Embryonic facial prominence (tissue), 1 donor: ENCODE results near the gene DLG2.
A peak's percentile ranks its signal among the peaks of the same experiment; 100 is the strongest.
"Not testable (repeated sequence)": the region's sequence is repeated elsewhere in the genome, so short reads cannot be mapped to it uniquely, and the experiment has no call there.

Experiments
- DNase-seq: peaks from one replicate; pipeline ENCODE4 v3.0.0-alpha.2; 2016; ENCODE audit errors: extremely low spot score

Gene DLG2

DNA sequence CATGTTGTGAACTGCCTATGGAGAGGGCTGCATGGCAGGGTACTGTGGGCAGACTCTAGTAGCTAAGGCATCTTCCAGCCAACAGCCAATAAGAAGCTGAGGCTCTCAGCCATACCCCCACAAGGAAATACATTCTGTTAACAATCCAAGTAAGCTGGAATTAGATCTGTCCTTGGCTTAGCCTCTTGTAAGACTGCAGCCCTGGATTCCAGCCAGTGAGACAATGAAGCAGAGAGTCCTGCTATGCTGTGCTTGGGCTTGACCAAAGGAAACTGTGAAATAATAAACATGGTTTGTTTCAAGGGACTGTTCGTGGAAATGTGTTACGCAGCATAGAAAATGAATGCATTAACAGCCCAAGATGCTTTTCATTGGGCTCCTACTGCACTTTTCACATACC, 1243.6 kb downstream of the DLG2 start:
- no peak for DNase-seq

DNA sequence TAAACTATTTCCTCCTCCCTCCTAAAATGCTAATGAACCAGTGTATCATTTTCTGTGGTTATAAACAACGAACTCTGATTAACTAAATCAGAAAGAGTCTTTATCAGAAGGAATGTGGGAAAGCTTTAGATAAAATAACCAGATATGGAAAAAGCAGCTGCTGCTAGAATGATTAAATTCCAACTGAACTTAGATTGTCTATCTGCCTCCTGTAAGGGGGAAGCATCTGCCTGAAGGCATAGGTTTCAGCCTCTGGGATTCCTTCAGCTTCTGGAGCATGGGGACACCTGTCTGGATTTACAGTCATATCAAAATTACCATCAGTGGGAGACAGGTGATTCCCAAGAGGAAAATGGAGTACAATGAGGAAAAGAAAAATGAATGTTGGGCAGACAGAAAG, 1245.5 kb downstream of the DLG2 start:
- no peak for DNase-seq

DNA sequence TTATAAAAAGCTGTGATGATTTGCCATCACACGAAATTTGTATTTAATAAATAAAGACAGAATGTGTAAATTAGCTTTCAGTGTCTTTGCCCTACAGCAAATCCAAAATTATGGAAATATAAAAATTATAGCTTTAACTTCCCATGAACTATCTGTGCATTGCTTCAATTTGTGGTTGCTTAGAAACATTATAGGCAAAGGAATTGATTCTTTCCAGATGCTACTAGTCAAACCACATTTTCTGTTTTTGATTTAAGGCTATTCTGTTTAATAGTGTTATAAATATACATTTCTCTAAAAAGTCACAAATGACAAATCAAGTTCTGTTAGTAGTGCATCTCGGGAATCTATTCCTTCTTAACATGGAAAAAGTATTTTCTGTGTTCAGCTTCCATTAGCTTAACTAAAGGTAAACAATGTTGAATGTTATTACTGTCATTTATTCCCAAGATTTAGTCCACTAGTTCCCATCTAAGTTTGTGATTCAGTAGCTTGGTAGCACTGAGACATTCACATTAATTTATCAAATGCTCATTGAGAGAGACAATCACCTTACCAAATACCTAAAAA, 1254.7 kb downstream of the DLG2 start:
- peak; percentile 77 for DNase-seq

DNA sequence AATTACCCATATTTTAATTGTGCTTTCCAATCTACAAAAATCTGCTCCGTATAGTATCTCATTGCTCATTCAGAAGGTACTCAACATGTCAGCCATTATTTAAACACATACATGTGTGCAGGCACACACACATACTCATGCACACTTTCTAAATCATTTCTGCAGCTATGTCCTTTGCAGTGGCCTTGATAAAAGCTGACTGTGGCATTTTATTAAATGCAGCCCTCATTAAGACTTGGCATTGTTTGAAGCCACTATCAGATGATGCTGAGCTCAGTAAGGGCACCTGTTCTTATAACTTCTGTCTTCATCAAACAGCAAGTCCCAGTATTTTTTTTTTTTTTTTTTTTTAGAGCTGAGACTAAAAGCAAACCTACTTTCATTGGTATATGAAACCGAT, 1269.1 kb downstream of the DLG2 start:
- DNase-seq = no peak

DNA sequence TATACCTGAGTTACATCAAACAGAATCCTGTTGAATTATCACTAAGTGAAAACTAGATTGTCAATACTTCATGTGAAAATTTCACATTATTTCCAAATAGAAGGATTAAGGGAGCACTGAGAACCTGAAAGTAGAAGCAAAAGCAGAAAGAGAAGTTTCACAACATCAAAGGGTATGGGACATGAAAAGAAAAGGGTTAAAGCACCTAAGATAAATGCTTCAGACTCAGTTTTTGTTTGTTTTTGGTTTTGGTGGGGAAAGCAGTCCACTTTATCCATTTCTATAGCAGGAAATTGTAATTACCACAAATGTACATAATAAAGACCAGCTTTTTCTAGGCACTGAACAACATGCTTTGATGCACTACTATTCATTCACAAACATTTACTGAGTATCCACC, 1271.2 kb downstream of the DLG2 start:
- no peak for DNase-seq

DNA sequence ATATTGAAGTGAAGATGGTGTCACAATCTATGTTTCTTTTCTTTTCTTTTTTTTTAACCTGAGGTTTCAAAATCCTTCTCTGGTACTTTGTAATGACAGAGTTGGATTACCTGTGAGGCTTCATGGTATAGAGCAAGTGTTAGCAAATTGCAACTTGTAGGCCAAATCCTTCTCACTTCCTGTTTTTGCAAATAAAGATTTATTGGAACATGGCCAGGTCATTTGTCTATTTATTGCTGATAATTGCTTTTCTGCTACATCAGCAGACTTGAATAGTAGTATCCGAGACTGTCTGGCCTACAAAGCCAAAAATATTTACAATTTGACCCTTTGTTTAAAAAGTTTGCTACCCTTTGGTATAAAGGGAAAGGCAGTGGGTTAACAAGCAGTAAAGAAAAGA, 1281.5 kb downstream of the DLG2 start:
- DNase-seq = no peak

DNA sequence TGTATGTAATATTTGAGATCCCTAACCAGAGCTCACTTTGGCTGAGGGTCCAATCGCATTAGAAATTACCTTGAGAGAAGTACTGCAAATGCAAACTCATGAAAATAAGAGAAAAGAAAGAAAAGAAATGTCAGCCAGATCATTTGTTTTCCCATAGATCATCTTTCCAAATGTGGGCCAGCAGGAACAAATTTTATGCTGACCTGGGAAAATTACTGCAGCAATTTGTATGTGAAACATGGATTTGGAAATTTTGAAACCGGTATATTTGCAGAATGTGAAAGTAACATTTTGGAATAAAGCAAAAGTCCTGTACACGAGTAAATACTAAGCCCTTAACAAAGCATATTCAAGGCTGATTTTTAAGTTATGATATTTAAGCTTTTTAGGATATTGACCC, 1282.1 kb downstream of the DLG2 start:
- no peak for DNase-seq

DNA sequence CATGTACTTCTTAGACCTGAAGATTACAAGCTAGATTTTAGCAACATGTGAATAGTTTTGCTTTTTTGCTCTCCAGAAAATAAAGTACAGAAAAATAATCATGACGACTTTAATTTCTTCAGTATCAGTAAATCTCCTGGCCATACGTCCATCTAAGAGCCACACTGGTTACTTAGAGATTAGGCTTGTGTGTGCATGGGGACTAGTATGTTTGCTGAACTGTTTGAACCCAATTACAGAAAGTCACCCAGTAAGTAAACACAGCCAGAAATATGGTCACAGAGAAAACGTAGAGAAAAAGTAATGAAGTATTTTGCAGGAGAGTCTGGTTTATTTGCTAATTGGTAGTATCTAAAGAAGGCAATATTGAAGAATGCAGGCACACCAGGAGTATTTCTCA, 1287.3 kb downstream of the DLG2 start:
- DNase-seq = no peak

DNA sequence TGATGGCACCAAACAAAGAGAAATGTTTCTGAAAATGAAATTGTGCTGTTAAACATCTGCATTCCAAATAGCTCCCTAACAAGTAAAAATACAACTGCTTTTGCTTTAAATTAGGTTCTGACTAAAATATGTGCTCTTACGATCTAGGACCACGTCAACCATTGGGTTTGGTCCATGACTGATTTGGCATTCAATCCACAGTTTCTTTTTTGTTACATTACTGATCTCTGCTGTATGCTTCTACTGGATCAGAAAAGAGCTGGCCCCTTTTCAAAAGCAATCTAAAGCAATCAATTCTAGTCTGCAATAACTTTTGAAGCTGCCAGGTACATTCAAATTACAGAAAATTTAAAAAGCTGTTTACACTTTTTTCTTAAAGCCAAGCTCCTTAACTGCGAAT, 1293.9 kb downstream of the DLG2 start:
- no peak for DNase-seq

DNA sequence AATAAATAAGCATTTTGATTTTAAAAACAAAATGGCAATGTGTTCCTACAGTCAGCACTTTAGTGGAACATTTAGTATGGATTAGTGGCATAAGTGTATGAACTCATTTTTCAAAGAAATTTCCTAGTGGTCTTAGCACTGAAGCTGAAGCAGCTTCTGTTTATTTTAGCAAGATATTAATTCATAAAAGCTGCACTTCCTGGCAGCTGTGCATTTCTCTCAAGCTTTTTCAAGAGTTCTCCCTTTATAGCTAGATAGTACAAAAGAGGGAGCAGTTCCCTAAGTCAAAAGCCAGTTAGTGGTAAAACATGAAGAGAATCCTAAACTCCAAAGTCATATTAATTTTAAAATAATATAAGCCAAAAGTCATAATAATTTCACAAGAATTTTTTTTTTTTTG, 1304.9 kb downstream of the DLG2 start:
- no peak for DNase-seq

DNA sequence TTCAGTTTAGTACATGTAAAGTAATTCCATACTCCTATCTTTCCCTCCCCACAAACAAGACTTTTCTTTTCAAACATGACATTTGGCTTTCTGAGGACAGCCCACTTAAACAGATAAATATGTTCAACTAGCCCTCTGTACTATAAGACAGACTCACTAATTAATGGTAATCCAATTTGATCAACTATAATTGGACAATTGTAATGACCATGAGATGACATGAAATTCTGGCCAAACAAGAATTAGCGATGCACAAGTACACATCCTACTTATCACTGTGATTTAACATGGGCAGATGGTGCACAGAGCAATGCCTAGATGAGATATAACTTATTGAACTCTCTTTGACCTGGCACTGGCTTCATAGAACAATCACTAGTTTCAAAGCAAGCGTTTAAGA, 1307.3 kb downstream of the DLG2 start:
- DNase-seq = no peak

DNA sequence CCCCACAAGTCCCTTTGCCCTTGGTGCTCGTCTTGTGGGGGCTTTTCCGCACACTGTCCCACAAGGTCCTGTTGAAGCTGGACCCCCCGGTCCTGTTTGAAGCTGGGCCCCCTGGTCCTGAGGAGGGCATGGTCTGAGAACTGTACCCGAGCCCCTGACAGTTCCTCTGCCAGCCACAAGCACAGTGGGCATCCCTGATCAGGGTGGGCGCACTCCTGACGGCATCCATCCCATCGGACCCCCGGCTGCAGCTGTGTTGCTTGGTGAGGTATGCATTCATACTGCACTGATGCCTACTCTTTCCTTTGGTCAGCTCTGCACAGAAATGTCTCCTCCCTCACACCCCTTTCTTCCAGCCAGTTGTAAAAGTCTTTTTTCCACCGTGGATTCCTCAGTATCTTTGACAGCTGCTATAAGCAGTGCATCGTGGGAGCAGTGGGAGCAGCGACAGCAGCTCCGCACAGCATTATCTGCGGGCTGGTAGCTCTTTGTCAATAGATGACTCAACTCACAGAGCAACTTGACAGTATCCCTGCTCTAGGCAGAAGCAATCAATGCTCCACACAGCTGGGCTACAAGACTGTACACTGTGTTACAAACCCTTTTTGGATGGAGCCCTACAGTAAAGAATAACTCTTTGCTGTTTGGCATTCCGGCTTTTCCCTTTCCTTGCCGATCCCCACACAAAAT, 1310.1 kb downstream of the DLG2 start:
- DNase-seq = no peak

DNA sequence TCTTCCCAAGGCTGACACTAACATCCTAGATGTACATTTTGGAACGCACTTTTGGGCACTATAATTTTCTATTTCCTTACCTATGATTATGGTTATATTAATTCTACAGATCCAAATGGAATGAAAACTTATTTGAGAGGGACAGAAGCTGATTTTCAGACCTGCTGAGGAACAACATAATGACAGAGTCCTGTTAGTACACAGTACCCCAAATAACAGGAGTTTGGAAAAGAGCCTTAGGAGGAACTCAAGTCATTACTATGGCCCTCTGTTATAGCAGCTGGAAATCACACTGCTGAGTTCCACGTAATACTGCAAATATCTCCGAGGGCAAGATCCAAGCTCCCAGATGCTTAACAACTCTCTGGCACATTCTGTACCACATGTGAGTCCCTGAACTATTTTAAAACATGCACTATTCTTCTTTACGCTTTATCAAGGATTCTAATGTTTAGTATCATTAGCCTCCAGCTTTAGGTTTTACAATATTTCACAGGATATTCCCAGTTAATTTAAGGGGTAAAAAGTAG, 1313.2 kb downstream of the DLG2 start:
- DNase-seq = no peak

DNA sequence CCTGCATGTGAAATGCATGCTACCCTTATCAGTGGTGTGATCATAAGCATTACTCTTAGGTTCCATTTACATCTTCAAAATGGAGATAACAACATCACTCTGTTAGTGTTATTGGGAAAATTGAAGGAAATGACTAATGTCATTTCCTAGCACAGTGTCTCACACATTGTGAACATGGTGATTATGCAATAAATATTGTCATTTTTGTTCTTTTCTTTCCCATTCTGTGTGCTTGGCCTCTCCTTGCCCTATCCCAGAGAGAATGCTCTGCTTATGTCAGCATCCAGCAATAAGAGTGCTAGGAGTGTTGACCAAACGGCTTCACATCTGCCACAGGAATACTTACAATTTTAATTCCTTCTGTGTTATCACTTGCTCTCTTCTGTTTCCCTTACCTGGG, 1316.9 kb downstream of the DLG2 start:
- no peak for DNase-seq

DNA sequence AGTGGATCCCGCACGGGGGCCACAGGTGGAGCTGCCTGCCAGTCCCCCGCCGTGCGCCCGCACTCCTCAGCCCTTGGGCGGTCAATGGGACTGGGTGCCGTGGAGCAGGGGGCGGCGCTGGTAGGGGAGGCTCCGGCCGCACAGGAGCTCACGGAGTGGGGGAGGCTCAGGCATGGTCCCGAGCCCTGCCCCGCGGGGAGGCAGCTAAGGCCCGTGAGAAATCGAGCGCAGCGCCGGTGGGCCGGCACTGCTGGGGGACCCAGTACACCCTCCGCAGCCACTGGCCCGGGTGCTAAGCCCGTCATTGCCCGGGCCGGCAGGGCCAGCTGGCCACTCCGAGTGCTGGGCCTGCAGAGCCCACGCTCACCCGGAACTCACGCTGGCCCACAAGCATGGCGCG, 1318.7 kb downstream of the DLG2 start:
- DNase-seq = not testable (repeated sequence)

DNA sequence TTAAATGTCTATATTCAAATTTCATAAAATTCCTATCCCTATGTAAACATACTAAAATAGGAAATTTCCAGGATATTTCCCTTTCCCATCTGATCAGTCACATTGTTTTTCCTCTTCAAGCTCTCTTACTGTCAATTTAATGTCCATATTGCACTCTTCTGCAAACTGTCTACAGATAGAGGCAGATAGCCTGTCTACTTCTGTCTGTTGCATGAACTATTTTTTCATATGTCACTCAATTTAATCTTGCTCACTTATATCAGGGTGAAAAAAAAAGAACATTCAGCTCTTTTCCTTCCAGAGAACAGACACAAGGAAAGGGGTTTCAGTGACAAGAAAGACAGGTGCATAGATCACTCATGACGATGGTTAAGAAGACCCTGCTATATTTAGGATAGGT, 1327.1 kb downstream of the DLG2 start:
- DNase-seq = no peak

DNA sequence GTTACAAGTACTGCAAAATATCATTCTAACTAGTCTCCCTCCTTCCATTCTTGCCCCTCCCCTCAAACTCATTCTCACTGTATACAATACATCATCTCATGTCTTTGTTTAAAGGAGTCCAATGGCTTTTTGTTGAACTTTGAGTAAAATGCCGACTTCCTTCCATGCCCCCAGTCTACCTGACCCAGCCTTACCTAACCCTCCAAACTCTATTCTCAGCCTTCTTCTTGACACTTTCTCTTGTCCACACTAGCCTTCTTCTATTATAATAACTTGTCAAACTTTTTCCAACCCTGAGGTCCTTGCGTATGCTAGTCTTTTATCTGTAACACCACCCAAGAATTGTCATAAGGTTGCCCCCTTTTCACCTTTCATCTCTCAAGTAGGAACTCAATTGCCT, 1329.6 kb downstream of the DLG2 start:
- no peak for DNase-seq

DNA sequence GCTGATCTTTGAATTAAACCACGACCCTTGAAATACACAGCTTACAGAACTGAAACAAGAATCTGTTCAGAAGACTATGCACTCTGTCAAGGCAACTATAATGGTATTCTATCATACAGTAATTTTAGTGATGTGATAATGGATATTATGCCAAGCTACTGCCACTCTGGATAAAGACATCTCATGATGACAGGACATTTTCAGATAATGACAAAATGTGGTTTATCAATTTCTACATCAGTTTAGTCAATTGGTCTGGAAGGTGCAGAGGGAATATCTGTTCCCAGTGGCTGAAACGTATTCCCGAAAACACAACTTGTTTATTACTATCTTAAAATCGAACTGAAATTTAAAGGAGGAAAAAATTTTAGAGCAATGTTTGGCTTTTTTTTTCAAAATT, 1331.3 kb downstream of the DLG2 start:
- no peak for DNase-seq

DNA sequence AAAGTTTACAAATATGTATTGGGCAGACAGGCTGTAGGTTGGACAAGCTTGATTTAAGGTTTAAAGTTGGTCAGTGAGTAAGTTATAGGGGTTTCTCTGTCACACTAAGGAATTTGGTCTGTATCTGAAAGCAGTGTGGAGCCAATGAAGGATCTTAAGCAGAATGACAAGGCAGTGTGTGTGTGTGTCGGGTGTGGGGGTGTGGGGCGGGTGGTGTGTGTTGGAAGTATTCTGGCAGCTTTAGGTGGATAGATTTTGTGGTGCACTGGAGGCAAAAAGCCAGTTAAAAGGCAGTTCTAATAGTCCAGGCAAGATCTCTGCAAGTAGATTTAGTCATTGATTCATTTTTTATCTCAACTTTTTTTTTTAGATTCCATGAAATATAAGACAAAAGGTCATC, 1334.2 kb downstream of the DLG2 start:
- no peak for DNase-seq

DNA sequence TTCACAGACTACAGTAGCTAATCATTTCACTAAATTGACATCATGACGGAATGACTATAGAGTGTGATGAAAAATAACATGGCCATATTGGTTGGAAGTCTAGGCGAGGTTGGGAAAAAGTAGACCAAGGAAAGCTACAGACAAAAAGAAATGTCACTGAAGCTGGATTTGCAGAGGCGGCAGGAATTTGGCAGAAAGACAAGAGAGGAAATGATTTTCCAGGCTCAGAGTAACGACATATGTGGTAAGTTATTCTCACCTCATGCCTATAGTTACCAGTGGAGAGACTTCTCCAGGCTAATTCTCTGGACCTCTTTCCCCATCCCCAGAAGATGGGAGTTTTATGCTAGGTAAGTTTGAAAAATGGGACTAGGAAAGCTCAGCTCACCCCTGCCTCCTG, 1335.1 kb downstream of the DLG2 start:
- DNase-seq = no peak

DNA sequence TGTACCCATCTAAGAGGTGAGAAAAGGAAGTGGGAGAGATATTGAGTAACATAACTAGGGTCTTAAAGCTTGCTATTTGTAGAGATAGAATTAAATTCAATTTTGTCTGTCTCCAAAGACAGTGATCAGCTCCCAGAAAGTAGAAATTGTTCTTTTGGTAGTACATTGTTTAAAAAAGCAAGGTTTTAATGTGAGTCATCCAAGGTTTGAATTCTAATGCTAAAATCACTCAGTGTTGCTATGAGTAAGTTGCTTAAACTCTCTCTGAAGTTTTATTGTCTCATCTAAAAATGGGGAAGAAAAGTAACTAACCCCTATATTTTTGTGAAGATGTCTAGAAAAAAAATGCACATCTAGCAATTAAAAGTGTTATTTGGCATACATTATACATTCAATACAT, 1336.5 kb downstream of the DLG2 start:
- DNase-seq = no peak

DNA sequence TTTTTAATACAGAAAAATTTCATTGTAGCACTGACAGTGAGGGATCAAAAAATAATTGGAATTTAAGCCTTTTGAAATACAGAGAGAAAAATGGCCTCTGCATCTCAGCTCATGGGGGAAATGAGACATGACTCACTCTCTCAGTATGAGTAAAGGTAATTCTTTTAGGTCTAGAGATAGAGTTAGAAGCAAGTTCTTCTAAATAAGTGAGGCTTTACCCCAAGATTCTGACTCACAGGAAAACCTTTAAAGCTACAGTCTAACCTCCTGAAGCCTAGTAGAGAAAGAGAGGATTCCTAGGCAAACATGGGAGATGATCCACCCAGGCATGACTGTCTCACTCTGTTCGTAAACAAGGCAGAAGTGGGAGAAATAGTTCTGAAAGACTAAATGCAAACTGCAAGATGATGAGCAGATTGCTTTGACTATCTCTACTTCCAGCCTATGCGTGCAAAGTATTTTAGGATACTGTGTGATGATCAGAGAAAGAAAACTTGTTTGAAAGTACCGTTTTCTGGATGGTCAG, 1337.7 kb downstream of the DLG2 start:
- DNase-seq = no peak

DNA sequence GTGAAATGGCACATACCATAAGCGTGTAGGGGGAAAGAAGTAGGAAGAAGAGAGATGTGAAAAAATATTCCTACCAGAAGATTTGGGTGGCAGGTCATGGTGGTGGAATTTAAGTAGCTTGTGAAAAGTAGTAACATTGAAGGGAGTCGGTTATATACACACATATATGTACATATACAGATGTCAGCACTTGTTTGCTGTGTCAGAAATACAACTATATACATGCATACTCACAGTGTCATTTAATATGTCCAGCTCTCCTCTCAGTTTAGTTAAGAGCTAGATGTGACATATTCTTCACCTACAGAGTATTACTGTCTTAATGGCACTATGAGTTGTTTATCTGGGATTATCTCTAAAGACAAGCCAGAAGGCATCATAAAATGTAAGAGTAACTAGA, 1353.6 kb downstream of the DLG2 start:
- no peak for DNase-seq

DNA sequence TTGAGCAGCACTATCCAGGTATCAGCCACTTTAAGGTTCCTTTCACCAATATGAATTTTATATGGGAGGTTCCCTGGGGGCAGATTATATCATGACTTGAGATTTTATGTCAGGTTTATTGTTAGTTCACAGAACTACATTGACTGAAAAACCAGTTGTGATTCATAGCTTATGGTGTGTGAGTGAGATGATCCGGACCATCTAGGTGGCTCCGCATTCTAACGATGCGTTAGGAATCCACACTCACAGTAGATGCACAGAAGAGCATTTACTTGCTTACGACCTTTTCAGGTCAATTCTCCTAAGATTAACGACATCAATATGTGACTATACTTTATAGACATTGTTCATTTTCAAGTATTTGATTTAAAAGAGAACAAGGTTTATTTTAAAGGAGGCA, 1356.7 kb downstream of the DLG2 start:
- DNase-seq = no peak
